ENCODE measurements around the gene SYNPO.

SYNPO gene

DNA sequence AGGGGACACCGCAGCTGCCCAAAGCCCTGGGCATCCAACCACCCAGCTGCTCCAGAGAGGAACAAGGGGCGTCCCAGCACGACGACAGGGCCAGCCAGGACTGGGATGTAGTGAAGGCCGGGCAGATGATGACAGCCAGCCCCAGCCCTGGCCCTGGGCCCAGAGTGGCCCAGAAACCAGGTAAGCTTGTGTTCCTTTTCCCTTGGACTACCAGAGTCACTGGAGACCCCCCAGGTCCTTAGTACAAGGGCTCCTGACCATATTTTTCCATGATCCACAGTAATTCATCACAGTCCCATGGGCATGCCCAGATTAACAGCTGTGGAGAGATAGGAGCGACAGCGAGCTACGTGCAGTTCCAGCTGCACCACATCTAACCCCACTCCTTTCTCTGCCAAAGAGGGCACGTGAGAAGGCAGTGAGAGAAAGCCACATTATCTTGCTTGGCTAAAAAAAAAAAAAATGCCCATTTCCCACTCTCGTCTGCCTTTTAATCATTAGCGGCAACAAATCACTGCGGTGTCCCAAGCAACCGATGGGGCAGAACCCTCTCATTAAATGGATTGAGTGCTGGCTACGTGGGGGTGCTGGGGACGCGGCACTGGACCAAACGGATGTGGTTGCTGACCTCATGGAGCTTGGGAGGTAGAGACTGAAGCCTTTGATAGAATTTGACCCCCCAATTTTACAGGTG is 21.7 kb upstream of the SYNPO start:
- Histone ChIP-seq H3K27me3 (ENCODE audit: control insufficient read depth, insufficient read depth, low read length) (no peaks in the 10 kb centered on the region), H2AFZ (no peak overlapping the region), H3K4me2 (ENCODE audit: low read length) (no peak overlapping the region), H3K4me3 (ENCODE audit: low read depth, low read length) (no peak overlapping the region), H3K27ac (peak overlapping the region; percentile 51), H3K9ac (no peak overlapping the region), H3K36me3 (ENCODE audit: control insufficient read depth, insufficient read depth, low read length) (no peaks in the 10 kb centered on the region), H3K9me3 (ENCODE audit: control insufficient read depth, low read length) (no peaks in the 10 kb centered on the region), H3K79me2 (no peaks in the 10 kb centered on the region), H3K4me1 (peaks cover 20% of the 10 kb centered on the region)
- TF ChIP-seq, protein P1, sequence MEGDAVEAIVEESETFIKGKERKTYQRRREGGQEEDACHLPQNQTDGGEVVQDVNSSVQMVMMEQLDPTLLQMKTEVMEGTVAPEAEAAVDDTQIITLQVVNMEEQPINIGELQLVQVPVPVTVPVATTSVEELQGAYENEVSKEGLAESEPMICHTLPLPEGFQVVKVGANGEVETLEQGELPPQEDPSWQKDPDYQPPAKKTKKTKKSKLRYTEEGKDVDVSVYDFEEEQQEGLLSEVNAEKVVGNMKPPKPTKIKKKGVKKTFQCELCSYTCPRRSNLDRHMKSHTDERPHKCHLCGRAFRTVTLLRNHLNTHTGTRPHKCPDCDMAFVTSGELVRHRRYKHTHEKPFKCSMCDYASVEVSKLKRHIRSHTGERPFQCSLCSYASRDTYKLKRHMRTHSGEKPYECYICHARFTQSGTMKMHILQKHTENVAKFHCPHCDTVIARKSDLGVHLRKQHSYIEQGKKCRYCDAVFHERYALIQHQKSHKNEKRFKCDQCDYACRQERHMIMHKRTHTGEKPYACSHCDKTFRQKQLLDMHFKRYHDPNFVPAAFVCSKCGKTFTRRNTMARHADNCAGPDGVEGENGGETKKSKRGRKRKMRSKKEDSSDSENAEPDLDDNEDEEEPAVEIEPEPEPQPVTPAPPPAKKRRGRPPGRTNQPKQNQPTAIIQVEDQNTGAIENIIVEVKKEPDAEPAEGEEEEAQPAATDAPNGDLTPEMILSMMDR (IDR thresholded peaks at IDR 0.05) = no peak

DNA sequence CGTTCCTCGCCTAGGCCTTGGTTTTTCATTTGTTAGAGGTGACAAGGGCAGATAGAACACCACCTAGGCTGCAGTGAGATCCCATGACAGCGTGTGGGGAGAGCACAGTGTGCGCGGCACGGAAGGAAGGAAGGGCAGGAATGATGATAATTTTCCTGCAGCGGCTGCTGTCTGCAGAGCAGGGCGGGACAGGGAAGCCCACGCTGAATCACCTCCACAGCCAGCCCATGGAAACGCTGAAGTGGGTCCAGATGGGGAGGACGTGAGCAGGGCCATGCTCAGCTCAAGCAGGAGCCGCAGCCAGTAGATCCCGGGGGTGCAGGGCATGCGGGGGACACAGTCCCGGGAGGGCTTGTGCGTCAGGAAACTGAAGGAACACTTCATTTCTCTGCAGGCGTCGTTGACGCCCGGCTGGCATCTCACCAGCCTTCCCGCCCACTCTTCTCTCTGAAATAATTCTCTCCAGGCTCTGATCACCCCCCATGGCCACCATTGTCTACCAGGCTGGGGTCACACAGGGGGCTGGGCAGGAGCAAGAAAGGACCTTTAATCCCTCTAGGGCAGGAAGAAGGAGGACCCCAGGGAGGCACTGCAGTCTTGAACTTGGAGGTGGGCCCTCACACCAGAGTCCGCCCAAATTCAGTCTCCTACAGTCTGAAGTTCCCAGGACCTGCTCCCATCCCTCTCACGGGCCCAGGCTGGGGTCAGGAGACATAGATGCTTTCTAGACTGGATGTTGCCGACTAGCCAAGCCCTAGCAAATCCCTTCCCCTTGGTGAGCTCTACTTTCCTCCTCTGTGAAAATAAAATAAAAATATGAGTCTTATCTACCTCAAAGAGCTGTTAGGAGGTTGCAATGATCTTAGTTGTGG is 20.9 kb upstream of the SYNPO start:
- TF ChIP-seq, protein P1 (IDR thresholded peaks at IDR 0.05) = no peak
- no peak overlapping the region for H3K4me3 ChIP-seq (ENCODE audit: low read depth, low read length)

DNA sequence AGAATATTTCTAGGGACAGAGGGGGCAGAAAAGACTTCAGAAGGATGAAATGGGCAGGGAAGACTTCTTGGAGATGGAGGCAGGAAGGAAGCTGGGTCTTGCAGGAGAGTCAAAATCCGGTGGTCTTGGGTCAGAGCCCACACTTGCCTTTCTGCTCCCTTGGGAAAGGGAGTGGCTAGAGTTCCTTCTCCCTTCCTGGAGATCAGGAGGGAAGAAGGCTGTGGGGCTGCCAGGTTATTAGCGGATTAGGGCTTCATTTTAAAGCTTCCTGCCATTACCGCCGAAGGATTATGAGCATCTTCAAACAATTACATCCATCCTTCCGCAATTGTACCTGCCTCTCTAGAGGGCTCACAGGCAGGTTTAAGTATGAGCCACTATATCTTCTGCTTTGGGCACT is 19.2 kb upstream of the SYNPO start:
- peak overlapping the region; percentile 36 for H3K27ac ChIP-seq
- TF ChIP-seq, protein P1 (IDR thresholded peaks at IDR 0.05) = no peak
- H3K79me2 ChIP-seq = peaks cover 15% of the 10 kb centered on the region
- H3K4me3 ChIP-seq (ENCODE audit: low read depth, low read length) = no peak overlapping the region
- no peak overlapping the region for H3K4me2 ChIP-seq (ENCODE audit: low read length)
- no peak overlapping the region for H2AFZ ChIP-seq
- no peaks in the 10 kb centered on the region for H3K9me3 ChIP-seq (ENCODE audit: control insufficient read depth, low read length)
- no peaks in the 10 kb centered on the region for H3K27me3 ChIP-seq (ENCODE audit: control insufficient read depth, insufficient read depth, low read length)
- no peaks in the 10 kb centered on the region for H3K36me3 ChIP-seq (ENCODE audit: control insufficient read depth, insufficient read depth, low read length)
- H3K9ac ChIP-seq = no peak overlapping the region
- H3K4me1 ChIP-seq = peaks cover 14% of the 10 kb centered on the region

More for the DNA sequence above, 20.9 kb upstream of the SYNPO start:
- no peaks in the 10 kb centered on the region for H3K9me3 ChIP-seq (ENCODE audit: control insufficient read depth, low read length)
- peak overlapping the region; percentile 51 for H3K27ac ChIP-seq
- no peaks in the 10 kb centered on the region for H3K79me2 ChIP-seq
- H3K27me3 ChIP-seq (ENCODE audit: control insufficient read depth, insufficient read depth, low read length) = no peaks in the 10 kb centered on the region
- no peak overlapping the region for H2AFZ ChIP-seq
- H3K4me2 ChIP-seq (ENCODE audit: low read length) = no peak overlapping the region
- peaks cover 22% of the 10 kb centered on the region for H3K4me1 ChIP-seq
- H3K9ac ChIP-seq = no peak overlapping the region
- H3K36me3 ChIP-seq (ENCODE audit: control insufficient read depth, insufficient read depth, low read length) = no peaks in the 10 kb centered on the region

DNA sequence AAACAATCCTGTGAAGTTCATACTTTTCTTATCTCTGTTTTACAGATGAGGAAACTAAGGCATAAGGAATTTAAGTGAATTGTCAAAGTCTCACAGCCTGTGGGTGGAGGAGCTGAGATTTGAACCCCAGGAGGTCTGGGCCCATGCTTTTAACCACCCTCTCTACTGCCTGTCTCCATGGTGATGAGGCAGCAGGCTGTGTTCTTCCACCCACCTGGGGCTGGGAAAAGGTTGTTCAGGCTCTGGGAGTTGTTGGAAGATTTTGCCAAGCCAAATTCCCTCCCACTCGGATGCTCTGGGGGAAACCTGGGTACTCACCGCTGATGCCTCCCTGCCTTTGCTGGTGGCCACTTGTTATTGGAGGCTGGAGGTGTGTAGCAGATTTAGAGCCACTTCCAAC is 18.3 kb upstream of the SYNPO start:
- Histone ChIP-seq H3K36me3 (ENCODE audit: control insufficient read depth, insufficient read depth, low read length) (no peaks in the 10 kb centered on the region), H3K9me3 (ENCODE audit: control insufficient read depth, low read length) (no peaks in the 10 kb centered on the region), H3K27me3 (ENCODE audit: control insufficient read depth, insufficient read depth, low read length) (no peaks in the 10 kb centered on the region), H3K27ac (no peak overlapping the region), H2AFZ (no peak overlapping the region), H3K4me2 (ENCODE audit: low read length) (no peak overlapping the region), H3K79me2 (peaks cover 18% of the 10 kb centered on the region), H3K4me1 (peaks cover 19% of the 10 kb centered on the region), H3K9ac (no peak overlapping the region), H3K4me3 (ENCODE audit: low read depth, low read length) (no peak overlapping the region)
- TF ChIP-seq, protein P1 (IDR thresholded peaks at IDR 0.05) = no peak

Data from parathyroid adenoma (tissue), 2 donors.